SK-N-SH (cell line): ENCODE measurements around the gene NAV2.

Experiments used
- EZH2phosphoT487 ChIP-seq: fragments of 200-600 bp; sonication (generic); IDR thresholded peaks from 2 replicates; pipeline ENCODE4 v1.6.1; 2017; ENCODE audit warnings: low read depth, mixed run types, mild to moderate bottlenecking, antibody characterized with exemption, moderate library complexity, borderline replicate concordance
- GABPA ChIP-seq: IDR thresholded peaks from 2 replicates; pipeline ENCODE4 v1.4.0; 2012; ENCODE audit warnings: low read depth, mild to moderate bottlenecking
- JUND ChIP-seq: IDR thresholded peaks from 2 replicates; pipeline ENCODE4 v1.4.0; 2012
- POLR2AphosphoS5 ChIP-seq: IDR thresholded peaks from 2 replicates; pipeline ENCODE4 v1.6.1; 2012; ENCODE audit warnings: low read depth, low read length
- RCOR1 ChIP-seq: fragments of 150-350 bp; IDR thresholded peaks from 2 replicates; pipeline ENCODE4 v1.6.1; 2017; ENCODE audit warnings: antibody characterized with exemption, low read length
- TEAD4 ChIP-seq: IDR thresholded peaks from 2 replicates; pipeline ENCODE4 v1.4.0; 2012; ENCODE audit warnings: mild to moderate bottlenecking, borderline replicate concordance; ENCODE audit not compliant: insufficient read depth
- TF ChIP-seq, protein P1 (sequence below): fragments of 200-600 bp; sonication (generic); IDR thresholded peaks from 2 replicates; pipeline ENCODE4 v1.6.1; 2017; ENCODE audit warnings: antibody characterized with exemption, mild to moderate bottlenecking, moderate library complexity
- TF ChIP-seq, protein P2 (sequence below): IDR thresholded peaks from 2 replicates; pipeline ENCODE4 v1.4.0; 2012; ENCODE audit warnings: low read depth

DNA sequence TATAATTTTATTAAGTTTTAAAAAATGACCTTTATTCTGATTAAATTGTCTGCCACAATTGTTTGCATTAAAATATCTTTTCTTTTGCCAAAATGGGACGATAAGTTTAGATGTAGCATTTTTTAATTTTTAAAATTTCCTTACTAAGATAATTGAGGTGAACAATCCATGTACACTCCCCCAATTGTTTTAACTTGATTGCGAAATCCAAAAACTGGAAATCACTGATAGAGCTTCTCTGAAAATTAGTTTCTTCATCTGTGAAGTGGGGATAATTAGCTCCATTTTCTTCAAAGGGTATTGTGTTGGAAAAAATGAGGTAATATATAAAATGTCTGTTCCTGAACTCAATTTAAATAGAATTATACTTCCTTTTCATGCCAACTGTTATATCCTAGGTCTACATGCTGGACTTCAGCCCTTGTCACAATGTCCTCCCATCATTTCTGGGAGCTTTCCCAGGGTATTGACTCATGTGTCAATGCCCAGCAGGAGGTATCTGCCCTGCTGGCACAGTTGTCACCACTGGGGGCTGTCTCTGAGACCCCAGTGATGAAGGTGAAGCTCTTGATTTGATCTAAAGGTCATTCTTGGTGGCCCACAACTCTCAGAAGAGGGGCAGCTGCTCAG lies 28.7 kb upstream of the NAV2 start:
- no peak for TF ChIP-seq EZH2phosphoT487
- TF ChIP-seq, protein P1, sequence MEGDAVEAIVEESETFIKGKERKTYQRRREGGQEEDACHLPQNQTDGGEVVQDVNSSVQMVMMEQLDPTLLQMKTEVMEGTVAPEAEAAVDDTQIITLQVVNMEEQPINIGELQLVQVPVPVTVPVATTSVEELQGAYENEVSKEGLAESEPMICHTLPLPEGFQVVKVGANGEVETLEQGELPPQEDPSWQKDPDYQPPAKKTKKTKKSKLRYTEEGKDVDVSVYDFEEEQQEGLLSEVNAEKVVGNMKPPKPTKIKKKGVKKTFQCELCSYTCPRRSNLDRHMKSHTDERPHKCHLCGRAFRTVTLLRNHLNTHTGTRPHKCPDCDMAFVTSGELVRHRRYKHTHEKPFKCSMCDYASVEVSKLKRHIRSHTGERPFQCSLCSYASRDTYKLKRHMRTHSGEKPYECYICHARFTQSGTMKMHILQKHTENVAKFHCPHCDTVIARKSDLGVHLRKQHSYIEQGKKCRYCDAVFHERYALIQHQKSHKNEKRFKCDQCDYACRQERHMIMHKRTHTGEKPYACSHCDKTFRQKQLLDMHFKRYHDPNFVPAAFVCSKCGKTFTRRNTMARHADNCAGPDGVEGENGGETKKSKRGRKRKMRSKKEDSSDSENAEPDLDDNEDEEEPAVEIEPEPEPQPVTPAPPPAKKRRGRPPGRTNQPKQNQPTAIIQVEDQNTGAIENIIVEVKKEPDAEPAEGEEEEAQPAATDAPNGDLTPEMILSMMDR, result no peak
- TF ChIP-seq POLR2AphosphoS5, result no peak
- TF ChIP-seq GABPA, result no peak
- TF ChIP-seq JUND, result no peak
- TF ChIP-seq, protein P2, sequence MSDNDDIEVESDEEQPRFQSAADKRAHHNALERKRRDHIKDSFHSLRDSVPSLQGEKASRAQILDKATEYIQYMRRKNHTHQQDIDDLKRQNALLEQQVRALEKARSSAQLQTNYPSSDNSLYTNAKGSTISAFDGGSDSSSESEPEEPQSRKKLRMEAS, result no peak
- no peak for TF ChIP-seq TEAD4
- TF ChIP-seq RCOR1, result no peak
